RKO (cell line): ENCODE results near the gene OTOGL.
"Not testable (repeated sequence)": the region's sequence is repeated elsewhere in the genome, so short reads cannot be mapped to it uniquely, and the experiment has no call there.

Source experiments
- DNase-seq: peaks from one replicate; pipeline ENCODE4 v3.0.0-alpha.2; 2016; ENCODE audit warnings: low spot score

OTOGL gene

GRCh38 chr12:80226576-80226975, 127.2 kb downstream of the OTOGL start:
- DNase-seq = peak; percentile 57

- DNase-seq = not testable (repeated sequence)
Measured at GRCh38 chr12:80227904-80228303, 128.6 kb downstream of the OTOGL start.

DNA sequence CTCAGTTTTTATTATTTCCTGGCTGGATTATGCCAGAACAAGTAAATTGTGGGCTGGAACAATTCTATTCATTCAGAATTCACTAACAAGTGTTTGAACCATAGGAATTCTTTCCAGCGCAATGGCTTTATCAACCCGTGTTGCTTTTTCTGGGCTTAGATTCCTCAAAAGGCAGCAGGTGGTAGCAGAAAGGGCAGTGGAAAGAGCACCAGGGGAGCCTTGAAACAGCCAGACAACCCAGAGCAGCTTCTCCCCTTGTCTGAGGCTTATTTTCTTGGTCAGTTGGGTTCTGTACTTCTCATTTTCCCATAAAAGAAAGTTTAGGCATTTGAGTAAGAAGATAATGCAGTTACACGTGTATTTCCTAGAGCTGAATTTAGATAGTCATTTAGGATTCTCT, 130.7 kb downstream of the OTOGL start:
- no peak for DNase-seq

- no peak for DNase-seq
Measured at GRCh38 chr12:80232837-80233236, 133.5 kb downstream of the OTOGL start.

GRCh38 chr12:80233926-80234325, 134.6 kb downstream of the OTOGL start:
- DNase-seq = no peak

GRCh38 chr12:80234667-80235066, 135.3 kb downstream of the OTOGL start:
- no peak for DNase-seq

DNA sequence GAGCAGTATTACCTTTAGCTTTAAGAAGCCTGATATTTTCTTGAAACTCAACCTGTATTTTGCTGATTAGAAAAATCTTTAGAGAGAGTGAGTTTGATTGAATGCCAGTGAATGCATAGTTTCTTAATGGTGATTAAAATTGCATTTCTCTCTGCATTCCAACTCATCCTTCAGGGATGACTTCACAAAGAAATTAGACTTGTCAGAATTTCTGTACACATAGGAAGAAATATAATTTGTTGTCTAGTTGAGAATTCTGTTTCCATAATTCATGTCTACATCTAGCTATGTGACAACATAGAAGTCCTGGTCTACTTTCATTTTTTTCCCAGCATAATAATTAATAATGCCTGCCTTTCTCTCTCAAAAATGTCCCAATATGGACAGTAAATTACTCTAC, 136.6 kb downstream of the OTOGL start:
- DNase-seq = no peak

DNA sequence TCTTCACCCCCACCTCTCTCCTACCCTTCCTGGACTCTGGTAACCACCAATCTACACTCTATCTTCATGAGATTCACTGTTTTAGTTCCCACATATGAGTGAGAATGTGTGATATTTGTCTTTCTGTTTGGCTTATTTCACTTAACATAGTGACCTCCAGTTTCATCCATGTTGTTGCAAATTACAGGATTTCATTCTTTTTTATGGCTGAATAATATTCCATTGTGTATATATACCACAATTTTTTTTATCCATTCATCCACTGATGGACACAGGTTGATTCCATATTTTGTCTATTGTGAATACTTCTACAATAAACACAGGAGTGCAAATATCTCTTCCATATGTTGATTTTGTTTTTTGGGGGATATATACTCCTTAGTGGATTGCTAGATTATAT, 140.5 kb downstream of the OTOGL start:
- no peak for DNase-seq

- DNase-seq = no peak
Measured at GRCh38 chr12:80241576-80242273, 142.4 kb downstream of the OTOGL start.

- no peak for DNase-seq
Measured at GRCh38 chr12:80242321-80242720, 143.0 kb downstream of the OTOGL start.

GRCh38 chr12:80249581-80249980, 150.2 kb downstream of the OTOGL start:
- not testable (repeated sequence) for DNase-seq

DNA sequence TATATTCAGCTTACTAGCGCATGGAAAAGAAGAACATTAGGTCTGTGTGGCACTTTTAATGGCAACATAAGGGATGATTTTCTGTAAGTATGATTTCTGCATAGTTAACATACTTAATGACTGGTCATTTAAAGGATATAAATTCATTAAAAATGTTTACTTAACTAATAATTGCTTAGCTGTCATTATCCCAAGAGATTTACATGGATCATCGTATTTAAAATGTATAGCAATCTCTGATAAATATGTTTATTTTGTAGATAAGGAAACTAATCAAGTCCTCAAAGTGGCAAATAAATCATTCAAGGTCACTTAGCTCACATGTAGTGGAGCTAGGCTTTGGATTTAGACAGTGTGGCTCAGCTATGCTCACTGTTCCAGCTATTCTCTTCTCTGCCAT, 158.6 kb downstream of the OTOGL start:
- no peak for DNase-seq

DNA sequence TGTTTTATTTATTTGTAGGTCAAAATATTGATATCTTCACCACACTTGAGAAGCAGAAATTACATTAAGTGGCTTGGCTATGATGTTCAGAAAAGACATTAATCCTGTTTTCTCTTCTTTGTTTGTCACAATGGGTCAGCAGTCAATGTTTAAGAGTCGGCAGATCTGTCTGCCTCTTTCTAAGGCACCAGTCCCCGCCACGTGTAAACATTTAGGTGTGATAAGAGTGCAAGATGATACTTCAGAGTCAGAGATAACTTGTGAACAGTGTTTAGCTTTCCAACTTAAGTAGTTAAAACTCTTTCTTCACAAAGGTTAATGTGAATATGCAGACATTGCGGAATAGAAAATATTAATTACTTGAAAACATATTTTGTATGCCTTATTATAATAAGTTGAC, 160.9 kb downstream of the OTOGL start:
- no peak for DNase-seq

GRCh38 chr12:80261403-80261802, 162.1 kb downstream of the OTOGL start:
- DNase-seq = no peak

- DNase-seq = peak; percentile 45
Measured at GRCh38 chr12:80262346-80262745, 163.0 kb downstream of the OTOGL start.

GRCh38 chr12:80262771-80263170, 163.4 kb downstream of the OTOGL start:
- no peak for DNase-seq

DNA sequence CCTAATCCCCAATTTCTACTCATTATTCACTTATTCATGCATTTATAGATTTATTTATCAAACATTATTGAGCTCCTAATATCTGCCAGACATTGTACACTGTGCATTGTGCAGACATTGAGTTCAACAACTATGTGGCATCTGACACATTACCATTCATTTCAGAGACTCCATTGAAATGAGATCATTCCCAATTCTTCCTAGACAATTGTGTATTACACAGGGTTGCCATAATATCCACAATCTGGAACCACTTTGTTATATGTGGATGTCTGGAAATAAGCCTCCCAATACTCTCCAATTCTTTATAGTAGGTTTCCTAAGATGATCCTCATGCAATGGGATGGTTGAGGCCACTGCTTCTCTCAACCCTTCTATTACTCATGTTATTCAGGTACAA, 165.0 kb downstream of the OTOGL start:
- no peak for DNase-seq

GRCh38 chr12:80264891-80265290, 165.6 kb downstream of the OTOGL start:
- DNase-seq = no peak

- peak; percentile 95 for DNase-seq
Measured at GRCh38 chr12:80268924-80269749, 169.8 kb downstream of the OTOGL start.

DNA sequence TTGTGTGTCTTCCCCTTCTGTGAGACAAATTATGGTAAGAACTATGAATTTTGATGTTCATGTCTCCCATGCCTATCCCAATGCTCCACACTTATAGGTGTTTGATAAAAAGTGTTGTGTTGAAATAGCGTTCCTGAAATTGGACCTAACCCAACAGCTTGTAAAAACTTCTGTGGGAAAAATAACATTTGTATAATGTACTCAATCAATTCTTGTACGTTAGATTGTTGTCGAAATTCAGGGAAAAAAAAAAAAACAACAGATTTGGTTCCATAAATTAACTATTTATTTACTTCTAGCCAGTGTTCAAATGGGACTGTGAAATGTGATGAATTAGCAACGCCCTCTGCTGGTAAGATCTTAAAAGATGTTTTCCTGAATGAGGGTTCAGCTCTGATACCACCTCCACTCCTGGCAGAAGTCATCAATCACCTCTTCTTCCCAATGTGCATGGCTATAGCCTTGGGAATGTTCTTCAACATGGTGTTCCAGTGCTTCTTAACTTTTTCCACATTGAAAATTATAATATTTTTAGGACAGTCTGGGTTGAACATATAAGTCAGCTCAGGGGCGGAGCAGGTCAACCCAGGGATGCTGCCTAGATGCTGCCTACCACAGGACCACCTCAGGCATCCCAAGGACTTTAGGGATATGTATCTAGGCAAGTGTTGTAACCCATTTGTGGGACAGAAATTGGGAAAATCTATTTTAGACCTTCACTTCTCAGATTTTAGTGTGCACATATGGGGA, 170.6 kb downstream of the OTOGL start:
- DNase-seq = peak; percentile 57

GRCh38 chr12:80271780-80272179, 172.4 kb downstream of the OTOGL start:
- DNase-seq = no peak

DNA sequence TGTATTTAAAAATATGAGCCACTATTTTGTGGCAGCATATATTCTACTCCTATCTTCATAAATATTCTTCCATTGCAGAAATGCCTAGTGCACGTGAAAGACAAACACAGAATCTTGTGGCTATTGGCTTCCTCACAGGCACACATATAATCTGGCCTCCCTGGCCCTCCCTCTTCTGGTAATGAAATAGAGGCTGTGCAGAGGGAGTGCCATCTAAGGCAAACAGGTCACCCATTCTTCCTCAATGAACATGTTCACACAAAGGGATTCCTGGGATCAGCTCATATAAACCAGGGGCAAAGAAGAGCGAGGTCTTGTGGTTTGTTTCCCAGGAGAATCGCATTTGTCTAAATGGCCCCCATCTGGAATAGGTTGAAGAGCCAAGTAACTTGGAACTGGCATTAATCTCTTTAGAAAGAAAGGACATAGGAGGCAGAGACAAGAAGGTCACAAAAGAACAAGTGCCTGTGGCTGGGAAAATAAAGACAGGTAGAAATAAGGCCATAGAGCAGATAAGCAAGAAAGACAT, 173.1 kb downstream of the OTOGL start:
- DNase-seq = no peak

DNA sequence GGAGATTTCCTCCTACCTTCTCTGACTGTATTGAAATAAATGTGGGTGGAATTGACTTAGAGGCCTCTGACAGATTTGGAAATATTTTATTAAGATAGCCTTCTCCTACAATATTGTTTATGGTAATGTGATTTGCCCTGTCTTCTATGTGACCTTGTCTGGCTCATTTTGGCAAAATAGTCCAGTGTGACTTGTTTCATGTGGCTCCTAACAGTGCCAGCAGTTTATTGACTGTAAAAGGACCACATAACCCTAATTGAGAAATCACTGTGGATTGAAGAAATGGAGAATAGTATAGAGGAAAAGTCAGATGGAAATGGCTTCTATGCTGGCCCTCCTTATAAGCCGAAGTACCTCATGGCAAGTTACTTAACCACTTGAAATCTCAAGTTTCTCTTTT, 173.8 kb downstream of the OTOGL start:
- DNase-seq = no peak
